Activated CD4-positive, alpha-beta T cell treated with anti-CD3 and anti-CD28 coated beads, Interleukin-2, amount 50 U/mL, for 24 hours (primary cell): ENCODE results near the gene KDELR1.

ENCODE experiments used
- DNase-seq, 2 donors: peaks; one replicate each; pipeline ENCODE4 v3.0.0-alpha.2; 2020; ENCODE audit warnings: low read depth in 1 of 2, low spot score in 1 of 2

Gene KDELR1

DNA sequence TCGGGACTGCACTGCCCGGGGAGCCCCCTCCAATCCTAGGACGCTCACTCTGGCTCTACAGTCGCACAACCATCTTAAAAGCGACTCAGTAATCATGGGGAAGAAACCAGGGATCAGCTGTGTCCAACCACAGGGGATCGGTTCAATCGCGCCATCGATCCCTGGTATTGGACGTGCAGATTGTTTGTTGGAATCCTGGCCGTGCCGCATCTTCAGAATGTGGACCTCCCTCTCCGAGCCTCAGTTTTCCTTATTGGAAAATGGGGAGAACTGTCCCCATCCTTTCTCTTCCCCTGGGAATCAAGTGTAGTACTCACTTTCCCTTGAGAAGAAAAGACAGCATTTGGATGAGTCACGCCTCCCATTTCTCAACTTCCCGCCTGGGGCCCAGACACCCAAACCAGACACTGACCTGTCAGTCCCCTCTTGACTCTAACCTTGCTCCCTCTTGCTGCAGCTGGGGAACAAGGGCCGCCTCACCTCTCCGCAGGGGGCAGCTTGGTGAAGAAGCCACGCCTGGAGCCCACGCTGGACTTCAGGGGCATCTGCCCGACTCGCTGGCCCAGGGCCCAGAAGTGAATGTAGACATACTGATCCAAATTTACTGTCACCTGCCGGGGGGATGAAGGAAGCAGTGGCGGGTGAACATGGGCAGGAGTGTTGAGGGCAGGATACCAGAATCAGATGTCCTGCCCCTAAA is 48.4 kb downstream of the KDELR1 start:
- no peak for DNase-seq

DNA sequence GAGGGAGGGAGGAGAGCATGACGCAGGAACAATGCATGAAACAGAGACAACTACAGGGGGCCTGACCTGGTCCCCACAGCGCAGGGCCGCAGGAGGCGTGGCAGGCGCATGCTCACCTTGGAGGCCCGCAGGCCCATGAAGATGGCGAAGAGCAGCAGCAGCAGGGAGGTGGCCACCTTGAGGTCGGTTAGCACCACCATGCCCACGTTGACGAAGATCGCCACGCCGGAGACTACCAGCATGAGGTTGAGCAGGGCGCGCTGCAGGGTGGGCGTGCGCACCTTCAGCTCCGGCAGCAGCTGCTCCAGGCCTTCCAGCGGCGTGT is 49.0 kb downstream of the KDELR1 start:
- no peak for DNase-seq

DNA sequence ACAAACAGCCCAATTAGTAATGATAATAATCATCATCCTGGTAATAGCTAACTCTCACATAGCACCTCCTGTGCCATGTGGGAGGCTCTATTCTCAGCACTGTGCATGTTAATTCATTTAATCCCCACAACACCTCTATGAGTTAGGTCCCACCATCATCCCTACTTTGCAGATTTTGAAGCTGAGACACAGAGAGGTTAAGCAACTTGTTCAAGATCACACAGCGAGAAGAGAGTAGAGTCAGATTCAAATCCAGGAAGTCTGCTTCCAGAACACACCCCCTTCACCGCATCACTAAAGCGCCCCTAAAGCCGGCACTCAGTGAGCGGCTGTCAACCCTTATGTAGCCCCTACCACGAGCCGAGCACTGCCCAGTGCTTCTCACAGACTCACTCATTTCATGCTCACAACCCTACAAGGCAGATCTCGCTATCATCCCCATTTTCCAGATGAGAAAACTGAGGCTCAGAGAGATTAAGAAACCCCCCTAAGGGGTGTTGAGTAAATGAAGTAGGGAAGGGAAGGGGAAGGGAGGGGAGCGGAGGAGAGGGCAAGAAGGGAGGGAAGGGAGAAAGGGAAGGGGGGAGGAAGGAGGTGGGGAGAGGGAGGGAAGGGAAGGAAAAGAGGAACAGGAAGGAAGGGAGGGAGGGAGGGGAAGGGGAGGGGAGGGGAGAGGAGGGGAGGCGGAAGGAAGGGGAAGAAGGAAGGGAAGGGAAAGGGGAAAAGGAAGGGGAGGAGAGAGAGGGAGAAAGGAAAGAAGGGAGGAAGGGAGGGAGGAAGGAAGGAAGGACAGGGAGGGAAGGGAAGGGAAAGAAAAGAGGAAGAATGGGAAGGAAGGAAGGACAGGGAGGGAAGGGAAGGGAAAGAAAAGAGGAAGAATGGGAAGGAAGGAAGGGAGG is 49.6 kb downstream of the KDELR1 start:
- DNase-seq = no peak

DNA sequence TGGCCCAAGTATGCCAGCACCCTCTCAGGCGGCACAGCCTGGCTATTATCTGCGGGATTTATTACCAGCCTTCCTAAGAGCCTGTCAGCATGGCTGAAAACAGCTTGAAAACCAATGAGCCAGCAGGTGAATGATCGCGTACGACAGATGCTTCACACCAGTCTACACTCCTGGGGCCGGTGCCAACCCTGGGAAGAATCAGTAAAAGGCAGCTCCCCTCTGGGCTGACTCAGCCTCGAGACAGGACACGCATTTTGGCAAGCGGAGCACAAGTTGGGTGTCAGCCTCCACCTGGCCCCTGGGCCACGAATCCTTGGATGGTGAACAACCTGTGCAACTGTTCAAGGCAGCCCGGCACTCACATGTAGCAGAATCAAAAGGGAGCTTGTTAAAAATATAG is 50.4 kb downstream of the KDELR1 start:
- DNase-seq = no peak

DNA sequence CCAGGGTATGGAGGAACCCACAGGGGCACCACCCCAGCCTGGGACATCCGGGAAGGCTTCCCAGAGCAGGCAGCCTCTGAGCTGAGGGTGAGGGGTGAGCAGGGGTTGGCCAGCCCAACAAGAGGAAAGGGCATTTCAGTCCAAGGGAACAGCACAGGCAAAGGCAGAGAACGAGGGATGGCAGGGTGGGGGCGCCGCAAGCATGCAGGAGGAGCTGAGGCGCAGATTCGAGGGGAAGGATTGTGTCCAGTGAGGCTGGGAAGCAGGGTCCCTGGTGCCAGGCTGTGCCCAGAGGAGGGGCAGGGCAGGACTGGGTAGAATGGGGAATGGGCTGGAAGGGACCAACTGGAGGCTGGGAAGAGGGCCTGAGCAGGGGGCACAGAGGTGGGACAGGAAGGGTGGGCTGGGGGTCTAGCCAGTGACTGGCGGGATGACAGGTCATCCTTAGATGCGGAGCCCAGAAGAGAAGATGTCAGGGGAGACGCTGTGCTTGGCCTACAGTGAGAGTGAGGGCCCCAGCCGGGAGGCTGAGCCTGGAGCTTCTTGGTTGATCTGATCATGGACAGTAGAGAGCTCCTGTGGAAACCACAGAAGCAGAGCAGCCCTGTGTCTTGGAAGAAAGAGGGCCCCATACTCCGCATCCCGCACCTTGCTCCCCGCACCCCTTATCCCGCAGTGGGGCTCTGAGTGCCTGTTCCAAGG is 52.4 kb downstream of the KDELR1 start:
- no peak for DNase-seq

DNA sequence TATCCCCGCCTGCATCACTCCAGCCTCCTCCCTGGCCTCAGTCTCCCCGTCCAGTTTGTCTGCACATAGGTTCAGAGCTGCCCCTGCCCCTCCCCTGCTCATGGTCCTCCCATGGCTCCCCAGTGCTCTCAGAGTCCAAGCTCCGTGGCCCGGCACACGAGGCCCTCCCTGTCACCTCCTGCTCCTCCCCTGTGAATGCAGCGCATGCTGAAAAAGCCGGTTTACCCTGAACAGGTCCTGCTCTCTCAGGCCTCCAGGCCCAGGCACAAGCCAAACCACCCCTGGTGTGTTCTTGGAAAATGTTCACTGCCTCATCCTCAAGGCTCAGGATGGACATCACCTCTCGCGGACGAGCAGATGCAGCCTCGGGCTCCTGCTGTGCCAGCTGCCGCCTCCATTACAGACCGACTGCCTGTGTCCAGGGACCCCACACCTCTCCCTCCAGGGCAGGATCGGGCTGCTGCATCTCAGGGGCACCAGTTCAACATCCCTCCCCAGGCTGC is 53.0 kb downstream of the KDELR1 start:
- DNase-seq = no peak

DNA sequence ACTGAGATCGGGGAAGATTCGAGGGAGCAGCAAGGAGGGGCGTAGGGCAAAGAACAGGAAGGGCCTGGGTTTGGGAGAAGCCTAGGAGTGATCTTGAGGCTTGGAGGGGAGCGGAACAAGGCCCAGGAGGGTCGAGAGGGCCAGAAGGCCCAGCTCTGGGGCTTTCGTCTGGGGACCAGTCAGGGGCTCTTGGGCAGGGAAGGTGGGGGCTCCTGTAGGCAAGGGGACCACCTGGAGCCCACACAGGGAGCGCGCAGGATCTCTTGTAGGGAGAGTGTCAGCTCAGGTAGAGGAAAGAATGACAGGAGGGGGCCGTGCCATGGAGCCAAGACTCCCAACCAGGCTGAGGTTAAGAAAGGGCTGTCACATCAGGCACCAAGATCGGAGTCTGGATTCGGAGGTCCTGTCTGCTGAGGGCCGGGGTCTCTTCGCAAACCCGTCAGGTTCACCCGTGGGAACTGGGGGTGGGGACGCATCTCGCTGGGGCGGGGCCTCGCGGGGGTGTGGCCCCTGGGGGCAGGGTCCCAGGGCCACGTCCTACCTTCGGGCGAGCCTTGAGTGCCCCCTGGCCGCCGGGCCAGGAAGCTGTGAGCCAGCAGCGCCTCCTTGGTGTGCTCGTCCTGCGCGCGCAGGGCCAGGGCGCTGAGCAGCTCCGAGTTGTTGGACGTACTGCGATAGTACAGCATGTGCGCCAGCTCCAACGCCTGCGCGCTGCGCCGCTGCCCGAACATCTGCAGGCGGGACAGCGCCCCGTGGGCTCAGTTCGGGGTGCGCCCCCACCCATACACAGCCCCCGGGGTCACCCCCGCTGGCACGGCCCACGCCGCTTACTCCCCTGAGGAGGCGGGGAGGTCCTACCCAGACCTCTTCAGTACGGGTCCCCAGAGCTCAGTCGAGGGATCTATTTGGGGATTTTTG is 57.6 kb downstream of the KDELR1 start:
- peak; percentile 82 to 89 for DNase-seq

DNA sequence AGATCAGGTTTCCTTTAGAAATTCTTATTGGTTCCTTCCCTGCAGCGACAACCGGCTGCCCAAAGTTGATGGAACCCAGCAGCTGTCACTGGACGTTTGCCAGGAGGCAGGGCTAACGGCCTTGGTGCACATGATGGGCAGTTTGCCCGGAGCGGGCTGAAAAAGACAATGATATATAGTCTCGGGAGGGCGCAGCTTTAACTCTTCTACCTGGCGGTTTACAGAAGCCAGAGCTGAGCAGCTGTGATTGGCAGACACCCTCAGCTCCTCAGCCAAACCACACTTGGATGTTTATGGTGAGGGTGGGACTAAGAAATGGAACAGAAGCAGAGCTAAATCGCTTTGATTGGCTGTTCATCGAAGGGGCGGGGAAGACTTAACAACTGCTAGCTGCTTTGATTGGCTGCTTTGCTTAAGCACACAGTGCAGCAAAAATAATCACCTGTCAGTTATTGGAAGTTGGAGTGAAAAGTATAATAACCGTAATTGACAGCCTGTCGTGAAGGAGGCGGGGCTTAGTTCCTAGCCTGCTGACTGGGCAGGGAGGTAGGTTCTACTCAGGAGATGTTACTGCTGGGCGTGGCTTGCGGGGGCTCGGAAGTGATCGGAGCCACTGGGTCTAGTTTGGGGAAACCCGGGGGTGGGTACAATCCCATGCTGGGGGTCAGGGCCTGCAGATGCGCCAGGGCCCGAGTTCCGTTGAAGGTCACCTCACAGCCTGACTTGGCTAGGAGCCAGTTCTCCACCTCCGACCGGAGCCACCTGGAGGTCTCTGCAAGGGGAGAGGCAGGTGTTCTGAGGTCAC is 58.5 kb downstream of the KDELR1 start:
- DNase-seq = peak; percentile 68 to 91
